HG03565 (cell line): ENCODE results near the gene ALDH1A2.

Source experiments
- ATAC-seq: cut with Tn5 transposase; IDR thresholded peaks from one replicate; pipeline ENCODE4 v1.9.1; 2021; ENCODE audit warnings: mild to moderate bottlenecking, moderate library complexity; ENCODE audit not compliant: unreplicated experiment

Gene ALDH1A2

DNA sequence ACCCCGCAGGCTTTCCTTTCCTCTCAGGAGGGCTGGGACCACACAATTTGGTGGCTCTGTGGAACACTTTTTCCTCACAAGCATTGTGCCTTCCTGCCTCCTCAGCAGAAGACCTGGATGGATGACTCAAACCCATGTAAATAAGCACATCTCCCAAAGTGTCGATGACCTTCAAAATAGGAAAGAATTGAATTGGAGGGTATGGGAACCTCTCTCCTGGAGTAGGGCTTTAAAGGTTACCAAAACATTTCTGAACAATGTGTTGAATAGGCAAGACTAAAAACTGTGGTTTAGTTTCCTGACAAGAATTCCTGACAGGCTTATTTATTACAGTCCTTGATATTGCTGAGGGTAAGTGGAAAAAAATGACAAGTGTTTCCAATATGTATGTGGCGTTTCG is 118.2 kb downstream of the ALDH1A2 start:
- ATAC-seq: no peak

DNA sequence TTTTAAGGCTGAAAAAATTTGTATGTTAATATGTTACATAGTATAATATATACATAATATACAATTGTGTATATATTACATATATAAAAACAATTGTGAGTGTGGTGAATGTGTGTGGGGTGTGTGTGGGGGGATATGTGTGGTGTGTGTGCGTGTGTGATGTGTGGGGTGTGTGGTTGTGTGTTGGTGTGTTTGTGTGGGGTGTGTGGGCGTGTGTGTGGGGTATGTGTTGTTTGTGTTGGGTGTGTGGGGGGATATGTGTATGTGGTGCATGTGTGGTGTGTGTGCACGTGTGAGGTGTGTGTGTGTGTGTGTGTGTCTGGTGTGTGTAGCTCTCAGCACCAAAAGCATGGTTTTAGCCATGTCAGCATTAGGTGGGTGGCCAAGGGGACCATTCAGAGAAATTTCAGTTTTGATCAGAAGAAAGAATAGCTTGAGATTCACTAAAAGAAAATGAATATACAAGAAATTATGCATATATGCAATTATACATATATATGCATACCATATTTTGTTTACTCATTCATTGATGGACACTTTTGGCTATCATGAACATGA is 118.9 kb downstream of the ALDH1A2 start:
- no peak for ATAC-seq

DNA sequence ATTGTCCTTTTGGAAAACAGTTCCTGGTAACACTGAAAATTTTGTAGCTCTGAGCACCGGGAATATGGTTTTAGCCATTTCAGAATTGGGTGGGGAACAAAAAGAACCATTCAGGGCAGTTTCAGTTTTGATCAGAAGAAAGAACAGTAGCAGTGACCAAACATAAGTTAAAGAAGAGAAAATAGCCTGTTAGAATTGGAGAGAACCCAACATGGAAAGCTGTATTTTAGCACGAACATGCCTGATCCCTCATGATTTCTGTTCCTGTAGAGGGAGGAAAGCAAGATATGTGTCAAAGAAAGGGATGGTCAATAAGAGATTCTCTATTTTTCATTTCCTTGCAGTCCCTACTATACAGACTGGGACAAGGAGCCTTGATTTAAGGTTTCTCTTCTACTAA is 119.9 kb downstream of the ALDH1A2 start:
- ATAC-seq: no peak

DNA sequence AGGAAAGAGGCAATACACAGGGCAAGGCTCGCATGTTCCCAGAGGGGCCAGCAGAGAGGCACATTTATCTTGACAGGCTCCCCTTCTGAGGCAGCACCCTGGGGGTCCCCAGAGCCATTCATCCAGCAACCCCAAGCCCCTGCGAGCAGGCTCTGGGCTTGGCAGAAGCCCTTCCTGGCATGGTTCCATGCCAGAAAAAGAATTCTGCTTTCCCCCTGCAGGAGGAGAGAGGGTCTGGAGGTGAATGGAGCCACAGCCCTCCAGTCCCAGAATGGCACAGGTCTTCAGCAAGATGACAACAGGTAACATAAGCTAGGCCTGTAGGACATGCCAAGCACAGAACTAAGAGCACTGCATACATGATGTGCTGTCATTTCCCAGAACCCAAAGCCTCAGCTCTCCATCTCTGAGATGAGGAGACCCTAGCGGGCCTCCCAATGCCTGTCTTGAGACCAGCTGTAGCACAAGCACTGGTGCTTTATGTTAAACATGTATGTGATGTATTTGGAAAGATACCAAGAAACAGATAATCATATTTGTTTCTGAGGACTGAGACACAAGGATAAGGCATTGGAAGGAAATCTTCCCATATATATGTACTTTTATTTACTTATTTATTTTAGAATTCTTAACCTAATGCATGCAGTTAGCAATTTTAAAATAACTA is 121.6 kb downstream of the ALDH1A2 start:
- no peak for ATAC-seq

DNA sequence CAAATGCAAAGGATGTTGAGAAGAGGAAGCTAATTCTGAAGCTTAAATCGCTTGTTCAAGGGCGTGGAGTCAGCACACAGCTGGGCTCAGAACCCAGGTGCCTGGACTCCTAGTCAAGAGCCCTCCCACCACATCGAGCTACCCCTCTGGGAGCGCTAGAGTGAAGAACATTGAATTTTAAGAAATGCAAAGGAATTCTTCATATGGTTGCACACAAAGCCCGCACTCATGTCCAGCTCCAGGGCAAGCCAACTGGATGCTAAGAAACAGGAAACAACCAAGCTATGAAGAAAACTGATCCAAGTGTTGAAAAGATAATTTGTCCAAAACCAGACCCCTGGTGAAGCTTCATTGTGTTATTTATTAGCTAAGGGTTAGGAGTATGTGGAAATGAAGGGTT is 122.3 kb downstream of the ALDH1A2 start:
- ATAC-seq: no peak

DNA sequence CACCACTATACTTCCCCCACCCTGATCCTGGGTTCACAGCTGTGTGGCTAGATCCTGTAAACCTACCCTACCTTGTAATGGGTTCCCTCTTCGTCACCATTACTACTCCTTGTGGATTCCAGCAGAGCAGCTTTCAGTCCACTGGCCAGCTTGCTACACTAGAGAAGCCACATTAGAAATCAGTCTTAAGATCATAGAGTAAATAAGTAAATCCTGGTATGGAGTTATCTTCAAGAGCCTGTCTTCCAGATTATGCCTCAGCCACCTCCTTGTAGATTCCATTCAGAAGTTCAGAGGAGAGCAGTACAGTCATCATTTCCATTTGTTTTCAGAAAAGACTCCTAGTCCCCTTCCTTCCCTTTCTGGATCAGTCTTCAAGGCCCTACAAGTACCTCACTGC is 123.7 kb downstream of the ALDH1A2 start:
- no peak for ATAC-seq

DNA sequence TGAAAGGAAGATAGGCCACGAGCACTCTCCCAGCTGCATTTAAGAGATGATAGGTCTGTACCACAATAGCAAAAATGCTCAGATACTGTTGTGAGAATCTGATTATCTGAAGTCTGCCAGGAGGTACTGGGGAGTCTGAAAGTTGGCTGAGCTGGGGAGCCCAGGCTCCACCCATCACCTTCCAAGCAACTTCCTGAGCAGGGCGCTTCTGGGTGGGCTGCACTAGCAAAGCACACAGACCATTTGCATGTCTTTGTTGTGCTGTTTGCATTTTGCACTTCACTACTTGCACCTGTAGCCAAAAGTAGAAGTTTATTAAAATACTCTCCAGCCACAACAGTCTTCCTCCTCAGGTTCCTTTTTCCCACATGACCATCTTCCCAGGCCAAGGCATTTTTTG is 133.2 kb downstream of the ALDH1A2 start:
- no peak for ATAC-seq

DNA sequence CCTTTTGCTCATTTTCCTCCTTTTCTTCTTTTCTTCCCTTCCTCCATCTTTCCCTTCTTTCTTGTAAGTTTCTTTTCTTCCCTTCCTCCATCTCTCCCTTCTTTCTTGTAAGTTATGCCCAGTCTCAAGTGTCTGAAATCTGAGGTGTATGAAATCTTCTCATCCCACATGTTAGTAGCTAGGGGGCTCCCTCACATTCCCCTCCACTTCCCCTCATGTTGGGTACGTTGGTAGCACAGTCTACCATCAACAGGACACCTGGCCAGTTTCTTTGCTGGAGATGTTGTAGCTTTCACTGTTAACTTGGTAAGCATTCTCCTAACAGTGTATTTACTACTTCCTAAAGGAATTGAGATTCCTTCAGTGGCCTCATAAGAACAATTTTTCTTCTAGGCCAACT is 133.9 kb downstream of the ALDH1A2 start:
- no peak for ATAC-seq

DNA sequence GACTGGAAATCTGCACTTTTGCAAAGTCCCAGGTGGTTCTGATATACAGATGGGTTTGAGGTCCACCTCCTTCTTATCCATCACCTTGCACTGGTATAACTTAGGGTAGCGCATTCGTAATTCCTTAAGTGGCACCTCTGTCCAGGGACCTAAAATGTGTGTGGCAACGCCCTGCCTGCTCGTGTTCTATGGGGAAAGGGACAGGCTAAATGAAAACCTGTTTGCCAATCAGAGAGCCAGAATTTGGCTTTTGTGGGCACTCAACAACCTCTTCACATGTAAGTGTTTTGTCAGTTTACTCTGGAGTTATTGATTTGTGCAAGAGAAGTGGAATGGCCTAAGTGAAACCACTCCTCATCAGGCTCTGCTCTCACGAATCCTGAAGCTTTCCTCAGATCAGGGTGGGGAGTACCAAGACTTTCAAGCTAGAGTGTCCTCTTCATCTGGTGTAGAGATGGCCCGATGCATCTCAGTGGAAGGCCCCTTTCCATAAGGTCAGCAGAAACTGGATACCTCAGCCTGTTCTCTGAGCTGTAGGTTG is 138.3 kb downstream of the ALDH1A2 start:
- no peak for ATAC-seq

DNA sequence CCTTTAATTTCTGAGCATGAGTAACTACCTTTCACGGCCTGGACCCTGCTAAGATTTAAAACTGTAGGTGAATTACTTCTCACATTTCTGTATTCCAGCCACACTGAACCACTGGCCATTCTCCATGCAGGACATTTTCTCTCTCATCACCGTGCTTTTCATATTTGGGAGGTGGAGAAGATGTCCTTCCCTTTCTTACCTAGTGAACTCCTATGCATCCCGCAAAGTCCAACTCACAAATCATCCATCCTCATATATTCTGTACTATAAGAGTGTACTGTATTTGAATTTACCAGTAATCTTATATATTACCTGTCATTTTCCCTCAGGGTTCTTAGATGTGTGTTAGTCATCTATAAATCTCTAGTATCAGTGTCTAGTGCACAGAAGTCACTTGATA is 139.9 kb downstream of the ALDH1A2 start:
- ATAC-seq: no peak

DNA sequence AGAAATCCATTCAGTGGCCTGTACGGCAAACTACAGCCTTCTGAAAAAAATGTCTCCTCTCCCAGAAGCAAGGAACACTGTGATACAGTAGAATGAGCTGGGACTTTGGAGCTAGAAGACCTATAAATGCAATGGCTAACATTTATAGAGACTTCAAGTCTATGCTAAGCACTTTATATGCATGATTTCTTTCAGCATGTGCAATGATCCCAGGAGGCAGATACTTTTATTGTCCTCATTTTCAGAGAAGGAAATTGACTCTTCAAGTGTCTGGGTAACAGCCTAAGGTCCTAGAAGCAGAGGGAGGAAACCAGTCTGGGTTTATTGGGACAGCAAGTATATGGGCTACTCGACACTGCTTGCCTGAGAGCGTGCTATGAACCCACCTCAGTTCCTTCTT is 140.9 kb downstream of the ALDH1A2 start:
- ATAC-seq: no peak

DNA sequence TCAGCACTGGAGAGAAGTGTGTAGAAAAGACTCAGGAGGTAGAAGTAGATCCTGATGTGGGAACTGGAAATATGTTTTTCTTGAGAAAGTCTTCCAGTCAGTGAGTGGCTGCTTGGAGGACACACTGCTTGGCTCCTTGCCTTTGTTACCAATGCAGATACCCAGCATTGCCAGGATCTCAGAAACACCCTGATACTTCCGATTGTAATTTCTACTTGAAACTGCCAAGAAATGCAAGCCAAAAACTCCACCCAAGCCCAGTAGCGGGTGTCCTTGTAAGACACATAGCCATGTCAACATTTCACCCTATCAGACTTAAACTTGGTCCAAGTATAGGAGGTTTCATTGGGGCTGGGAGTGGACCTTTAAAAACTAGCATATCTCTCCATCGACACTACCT is 141.8 kb downstream of the ALDH1A2 start:
- no peak for ATAC-seq

DNA sequence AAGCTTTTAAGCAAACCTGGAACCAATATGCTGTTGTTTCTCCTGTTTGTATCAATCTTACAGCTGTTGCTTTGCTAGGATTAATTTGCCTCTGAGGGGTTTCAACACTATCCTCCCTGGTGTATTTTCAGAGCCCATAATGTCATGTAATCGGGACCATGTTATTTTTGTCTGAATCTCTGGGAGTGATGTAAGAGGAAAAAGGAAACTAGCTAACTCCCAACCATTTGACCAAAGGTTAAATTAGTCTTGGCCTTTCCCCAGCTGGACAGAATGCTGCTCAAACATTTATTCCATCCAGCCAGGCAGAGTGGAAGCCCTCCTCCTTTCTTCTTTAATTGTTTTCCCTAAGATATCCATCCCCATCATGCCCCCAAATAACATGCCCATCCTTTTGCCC is 142.2 kb downstream of the ALDH1A2 start:
- ATAC-seq: no peak

DNA sequence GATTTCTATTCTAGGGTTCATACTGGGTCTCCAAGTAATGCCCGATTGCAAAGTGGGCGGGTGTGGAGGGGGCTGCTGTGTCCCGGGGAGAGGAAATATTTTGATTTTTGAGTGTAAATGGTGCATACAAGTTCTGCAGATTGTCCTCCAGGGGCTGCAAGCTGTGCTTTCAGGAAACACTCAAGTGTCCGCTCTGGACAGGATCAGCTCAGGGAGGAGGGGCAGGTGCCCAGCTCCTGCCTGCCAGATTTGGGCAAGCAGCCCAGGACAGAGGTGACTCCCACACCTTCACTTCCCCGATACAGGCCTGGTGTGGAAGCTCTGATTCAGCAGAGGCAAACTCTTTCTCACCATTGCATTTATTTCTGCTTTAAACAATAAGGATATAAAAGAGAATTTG is 142.7 kb downstream of the ALDH1A2 start:
- no peak for ATAC-seq

DNA sequence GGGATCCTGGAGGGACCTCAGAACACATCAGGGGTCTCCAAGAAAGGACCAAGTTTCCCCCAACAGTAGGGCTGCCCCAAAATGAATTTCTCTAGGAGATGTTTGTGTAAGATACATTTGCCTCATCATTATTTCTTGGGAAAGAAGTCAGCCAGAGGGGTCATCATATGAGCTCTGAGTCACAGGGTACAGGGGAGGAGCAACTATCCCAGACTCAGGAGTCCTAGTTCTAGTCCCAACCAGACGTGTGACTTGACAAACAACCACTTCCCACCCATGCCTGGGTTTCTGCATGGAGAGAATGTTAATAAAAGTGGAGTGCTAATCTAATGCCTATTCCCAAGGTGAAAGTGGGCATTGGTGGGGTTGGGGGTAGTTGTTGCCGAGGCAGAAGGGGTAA is 144.1 kb downstream of the ALDH1A2 start:
- no peak for ATAC-seq

DNA sequence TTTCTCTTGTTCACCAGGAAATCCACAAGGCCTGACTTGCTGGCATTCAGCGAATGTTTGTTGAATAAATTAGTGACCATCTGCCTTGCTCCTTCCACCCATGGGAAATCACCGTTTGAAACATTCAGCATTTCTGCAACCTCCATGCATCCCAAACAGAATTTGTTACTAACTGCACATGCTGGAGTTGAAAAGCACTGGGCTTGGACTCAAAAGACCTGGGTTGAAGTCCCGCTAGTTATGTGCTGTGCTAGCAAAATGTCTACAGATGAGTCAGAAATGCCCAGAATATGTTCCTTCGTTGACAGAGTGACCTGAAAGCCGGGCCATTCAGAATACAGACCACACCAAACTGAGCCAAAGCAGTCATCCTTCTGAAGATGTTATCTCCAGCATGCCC is 144.6 kb downstream of the ALDH1A2 start:
- no peak for ATAC-seq

DNA sequence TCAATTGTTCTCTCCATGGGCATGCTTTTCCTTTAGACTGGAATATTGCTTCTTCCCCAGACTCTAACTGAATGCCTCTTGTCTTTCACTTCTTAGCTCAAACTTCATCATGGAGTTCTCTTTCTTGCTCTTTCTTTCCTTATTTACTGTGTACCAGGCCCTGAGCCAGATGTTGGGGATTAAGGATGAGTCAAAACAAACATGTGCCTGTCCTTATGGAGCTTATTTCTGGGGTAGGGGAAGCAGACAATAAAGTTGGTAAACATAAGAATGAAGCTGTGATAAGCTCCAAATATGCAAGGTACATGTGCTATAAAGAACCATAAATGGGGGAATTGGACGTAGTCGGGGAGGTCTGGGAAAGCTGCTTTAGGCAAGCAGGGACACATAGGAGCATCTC is 145.8 kb downstream of the ALDH1A2 start:
- ATAC-seq: no peak

DNA sequence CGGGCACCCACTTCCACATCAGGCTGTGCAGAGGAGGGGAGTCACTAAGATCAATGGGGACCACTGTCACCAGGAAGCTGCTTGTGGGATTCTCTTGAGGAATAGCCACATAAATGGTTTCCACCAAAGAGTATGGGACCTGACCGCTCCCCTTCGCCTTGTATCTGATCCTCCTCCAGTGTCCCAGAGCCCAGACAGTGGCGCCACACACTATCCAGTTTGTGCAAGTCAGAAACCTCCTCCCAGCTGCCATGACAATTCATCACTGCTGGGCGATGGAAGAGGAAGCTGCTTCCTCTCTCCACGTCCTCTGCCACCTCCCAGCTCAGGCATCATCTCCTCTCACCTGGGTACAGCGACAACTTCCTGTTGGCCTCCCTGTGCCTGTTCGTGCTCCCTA is 147.5 kb downstream of the ALDH1A2 start:
- ATAC-seq: no peak

DNA sequence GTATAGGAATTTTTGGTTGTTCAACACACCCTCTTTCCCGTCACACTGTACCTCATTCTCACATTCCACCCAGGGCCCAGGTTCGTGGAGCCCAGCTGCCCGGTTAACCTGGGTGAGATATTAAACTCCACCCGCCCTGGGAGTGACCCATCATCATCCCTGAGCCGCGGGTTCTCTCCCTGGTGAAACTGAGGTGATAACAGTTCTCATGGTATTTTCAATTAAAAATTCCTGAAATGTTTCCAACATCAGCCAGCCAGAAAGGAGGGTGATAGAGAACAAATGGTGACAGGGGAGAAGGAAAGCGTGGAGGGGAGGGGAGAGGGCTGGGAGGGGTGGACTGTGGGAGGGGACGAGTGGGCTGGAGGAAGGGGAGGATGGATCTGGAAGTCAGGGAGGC is 148.8 kb downstream of the ALDH1A2 start:
- no peak for ATAC-seq

DNA sequence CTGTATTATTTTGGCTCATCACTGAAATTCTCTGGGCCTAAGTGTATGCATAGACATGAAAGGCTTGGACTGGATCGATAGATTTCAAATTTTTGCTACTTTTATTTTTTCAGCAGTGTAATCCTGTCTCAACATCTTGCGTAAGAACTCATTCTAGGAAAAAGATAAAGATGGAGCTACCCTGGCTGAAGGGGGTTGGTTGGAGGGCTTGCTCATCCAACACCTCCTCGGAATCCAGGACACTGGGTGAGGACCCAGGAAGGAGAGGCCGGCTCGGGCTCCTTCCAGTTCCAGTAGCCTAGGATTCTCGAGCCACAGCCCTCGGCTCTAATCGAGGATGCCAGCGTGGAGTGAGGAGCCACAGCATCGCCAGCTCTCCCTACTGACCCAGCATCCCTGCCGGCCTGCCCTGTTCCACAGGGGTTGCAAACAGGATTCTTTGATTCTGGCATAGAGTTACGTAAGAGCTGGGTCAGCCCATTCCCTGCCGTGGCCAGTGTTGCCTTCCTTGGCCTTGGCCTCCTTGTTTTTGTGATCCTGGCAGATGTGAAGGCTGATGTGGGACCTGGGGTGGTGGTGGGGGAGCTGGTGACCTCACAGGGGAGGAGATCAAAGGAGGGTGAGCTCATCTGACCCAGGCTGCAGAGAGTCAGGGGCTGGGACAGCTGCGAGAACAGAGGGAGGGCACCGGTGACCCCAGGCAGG is 149.5 kb downstream of the ALDH1A2 start:
- ATAC-seq: no peak

DNA sequence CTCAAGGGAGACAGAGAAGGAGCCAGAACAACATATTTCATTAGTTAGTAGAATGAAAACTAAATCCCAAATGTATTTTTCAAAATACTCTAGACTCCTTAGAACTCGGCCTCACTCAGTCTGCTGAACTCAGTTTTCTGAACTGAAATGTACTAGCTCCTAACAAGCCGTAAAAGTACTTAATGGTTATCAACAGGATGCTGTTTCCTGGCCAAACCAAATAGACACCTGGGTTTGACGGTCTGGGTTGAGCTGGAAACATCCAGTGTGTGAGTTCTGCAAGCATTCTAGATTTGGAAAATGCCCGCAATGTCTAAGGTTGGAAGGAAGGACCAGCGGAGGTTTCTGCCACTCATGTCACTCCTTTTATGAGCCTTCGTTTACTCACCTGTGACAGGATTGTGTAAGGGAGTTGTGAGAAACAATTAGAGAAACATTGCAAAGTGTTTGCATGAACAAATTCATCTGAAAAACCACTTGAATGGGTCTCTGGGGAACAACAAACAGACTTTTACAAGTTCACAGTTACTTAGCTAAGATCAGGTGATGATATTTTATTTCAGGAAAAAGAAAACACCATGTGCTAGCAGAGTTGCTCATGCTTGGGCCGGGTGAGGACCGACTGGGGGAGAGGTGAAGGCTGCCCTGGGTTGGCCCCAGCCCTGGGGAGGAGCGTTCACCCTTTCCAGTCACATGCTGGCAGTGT is 151.0 kb downstream of the ALDH1A2 start:
- ATAC-seq: no peak

DNA sequence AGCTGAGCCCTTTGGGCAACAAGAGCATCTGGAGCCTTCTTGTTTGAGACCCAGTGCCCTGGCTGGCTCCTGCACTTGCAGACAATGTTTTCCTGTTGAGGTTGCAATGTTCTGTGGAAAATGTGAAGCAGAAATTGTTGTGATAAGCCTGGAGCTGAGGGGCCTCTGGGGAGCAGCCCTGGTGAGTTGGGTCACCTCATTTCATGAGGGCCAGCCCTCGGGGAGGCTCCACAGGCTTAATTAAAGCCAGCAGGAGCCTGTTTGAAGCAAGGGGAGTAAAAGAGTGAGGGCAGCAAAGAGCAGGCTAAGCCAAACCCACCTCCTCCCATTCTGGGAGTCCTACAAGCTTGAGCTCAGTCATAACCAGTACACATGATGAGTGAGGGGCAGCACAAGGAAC is 154.3 kb downstream of the ALDH1A2 start:
- ATAC-seq: no peak
